ENCODE results near the gene MYL4.

MYL4 gene

DNA sequence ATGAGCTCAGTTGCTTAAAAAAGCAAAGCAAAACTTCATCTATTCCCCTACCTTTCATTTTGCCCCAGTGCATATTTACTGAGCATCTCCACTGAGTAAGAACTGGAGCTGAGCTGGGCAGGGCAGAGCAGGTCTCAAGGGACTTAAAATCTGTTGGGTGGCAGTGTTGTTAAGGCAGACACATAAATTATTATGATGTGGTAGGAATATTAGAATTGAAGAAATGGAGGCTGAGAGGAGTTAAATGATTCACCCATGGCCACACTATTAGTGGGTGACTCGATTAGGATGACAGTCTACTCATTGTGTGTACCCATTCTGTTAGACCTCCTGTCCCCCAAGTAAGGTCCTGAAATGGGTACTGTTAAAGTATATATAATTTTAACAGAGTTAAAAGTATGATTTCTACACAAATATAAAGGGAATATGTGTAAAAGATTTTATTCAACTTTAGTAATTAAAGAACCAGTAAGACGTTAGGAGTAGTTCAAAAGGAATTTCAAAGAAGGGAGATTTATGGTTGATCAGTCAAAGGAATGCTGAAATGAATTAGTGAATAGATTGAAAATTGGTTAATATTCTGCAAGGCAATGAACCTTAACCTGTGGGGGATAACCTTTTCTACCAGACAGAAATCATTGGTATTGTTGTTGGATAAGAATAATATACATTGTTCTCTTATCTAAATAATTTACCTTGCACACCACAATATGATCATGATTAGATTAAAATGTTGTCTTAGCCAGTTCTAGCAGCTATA is 62.0 kb downstream of the MYL4 start:
- no peak for DNase-seq

DNA sequence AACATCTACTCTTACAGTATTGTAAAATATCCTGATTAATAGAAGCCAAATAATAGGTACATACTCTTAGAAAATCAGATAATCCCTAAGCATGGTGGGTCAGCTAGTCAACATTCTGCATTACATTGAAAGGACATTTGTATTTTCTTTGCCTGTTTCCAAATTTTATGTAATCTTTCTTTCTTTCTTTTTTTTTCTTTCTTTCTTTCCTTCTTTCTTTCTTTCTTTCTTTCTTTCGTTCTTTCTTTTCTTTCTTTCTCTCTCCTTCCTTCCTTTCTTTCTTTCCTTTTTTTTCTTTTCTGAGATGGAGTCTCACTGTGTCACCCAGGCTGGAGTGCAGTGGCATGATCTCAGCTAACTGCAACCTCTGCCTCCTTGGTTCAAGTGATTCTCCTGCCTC is 63.3 kb downstream of the MYL4 start:
- DNase-seq, result no peak

DNA sequence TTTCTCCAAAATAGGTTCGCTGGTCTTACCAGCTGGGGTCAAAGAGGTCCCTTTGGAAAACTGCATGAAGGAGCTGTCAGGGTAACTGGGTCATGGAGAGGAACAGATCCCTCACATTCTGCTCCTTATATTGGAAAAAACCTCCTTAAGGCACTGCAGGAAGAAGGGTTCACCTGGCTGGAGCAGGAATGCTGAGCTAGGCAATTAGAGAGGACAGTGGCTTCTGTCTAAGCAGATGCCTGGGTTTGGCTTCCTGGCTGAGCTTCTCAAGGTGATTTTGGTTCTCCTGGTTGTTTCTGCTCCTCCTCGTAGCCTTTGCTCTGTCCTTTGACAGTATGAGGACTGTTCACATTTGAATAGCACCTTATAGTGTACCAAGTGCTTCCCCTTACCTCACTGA is 64.1 kb downstream of the MYL4 start:
- DNase-seq, result no peak
